Calu3 (cell line): ENCODE results near the gene GFPT2. TPM values are rescaled to one million over a fixed set of nuclear protein-coding genes. Genes with fewer than 3 reads are reported as not detected.

ENCODE experiments used
- BruUV-seq: library from RNA; stranded (reverse); fragments of 400-500 nt; replicated peaks from 2 replicates; lab custom pipeline; 2021; lab: Mats Ljungman, UMichigan
- CTCF ChIA-PET: fragments of 300-600 bp; sonication (Branson Sonifier 250); formaldehyde crosslinking; loops from one replicate; lab custom pipeline; 2022; ENCODE audit warnings: antibody characterized with exemption; lab: Charles Lee
- DNase-seq: peaks from one replicate; pipeline ENCODE4 v3.0.0; 2022
- H3K27ac Mint-ChIP-seq: one replicate; pipeline ENCODE4 v1.8.0; 2022; ENCODE audit warnings: mixed read lengths; ENCODE audit not compliant: unreplicated experiment
- H3K27me3 Mint-ChIP-seq: one replicate; pipeline ENCODE4 v1.8.0; 2022; ENCODE audit warnings: mixed read lengths; ENCODE audit not compliant: unreplicated experiment
- H3K36me3 Mint-ChIP-seq: one replicate; pipeline ENCODE4 v1.8.0; 2022; ENCODE audit warnings: mild to moderate bottlenecking, moderate library complexity, mixed read lengths; ENCODE audit not compliant: insufficient read depth, unreplicated experiment
- H3K4me1 Mint-ChIP-seq: one replicate; pipeline ENCODE4 v1.8.0; 2022; ENCODE audit warnings: mild to moderate bottlenecking, low read depth, mixed read lengths; ENCODE audit not compliant: unreplicated experiment
- H3K4me3 Mint-ChIP-seq: one replicate; pipeline ENCODE4 v1.8.0; 2022; ENCODE audit warnings: mild to moderate bottlenecking, low read depth, moderate library complexity, mixed read lengths; ENCODE audit not compliant: unreplicated experiment
- H3K9me3 Mint-ChIP-seq: one replicate; pipeline ENCODE4 v1.8.0; 2022; ENCODE audit warnings: low read depth, mixed read lengths; ENCODE audit not compliant: unreplicated experiment
- CTCF ChIP-seq: fragments of 200-600 bp; IDR thresholded peaks from one replicate; pipeline ENCODE4 v1.8.0; 2022; ENCODE audit warnings: antibody characterized with exemption; ENCODE audit not compliant: unreplicated experiment
- intact Hi-C: fragments of 100-400 bp; cut with micrococcal nuclease; formaldehyde crosslinking; loops from one replicate; pipeline ENCODE4 v1.10.0; 2022; ENCODE audit not compliant: unreplicated experiment
- total RNA-seq: library from RNA; stranded (reverse); gene quantifications from 2 replicates; pipeline ENCODE4 v1.2.3, GENCODE V29; 2022

Gene GFPT2
- total RNA-seq, 1 experiment from 2014 or later = not detected

- CTCF ChIA-PET = no interaction called here
- H3K36me3 Mint-ChIP-seq = peaks cover 10% of the 10 kb centered on the region
- DNase-seq = no peak
- no peak for TF ChIP-seq CTCF
- H3K27ac Mint-ChIP-seq = no peak overlapping the region
- intact Hi-C loops = no loop called here
- no peak overlapping the region for H3K4me3 Mint-ChIP-seq
- no peaks in the 10 kb centered on the region for H3K9me3 Mint-ChIP-seq
- BruUV-seq = no TSS peak
- no peaks in the 10 kb centered on the region for H3K4me1 Mint-ChIP-seq
- peaks cover 78% of the 10 kb centered on the region for H3K27me3 Mint-ChIP-seq
These were observed 3.7 kb downstream of the GFPT2 start for GRCh38 chr5:180349391-180349790.

DNA sequence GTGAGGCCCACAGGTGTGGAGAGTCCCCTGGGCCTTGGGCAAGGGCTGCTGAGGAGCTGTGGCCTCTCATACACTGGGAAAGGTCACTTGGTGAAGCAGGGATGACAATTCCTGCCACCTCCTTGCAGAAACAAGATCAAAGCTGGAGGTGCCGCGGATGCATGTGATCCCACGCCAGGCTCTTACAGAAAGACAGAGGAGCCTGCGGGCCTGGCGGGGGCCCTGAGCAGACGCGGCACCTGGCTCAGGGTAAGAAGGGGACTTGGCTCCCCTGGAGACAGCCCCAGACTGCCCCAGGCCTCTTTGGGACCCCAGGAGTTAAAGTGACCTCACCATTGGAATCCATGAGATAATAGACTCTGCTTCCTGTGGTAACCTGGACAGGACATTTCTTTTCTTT, 4.8 kb downstream of the GFPT2 start:
- CTCF ChIA-PET = interaction anchor here (0.7 kb wide), 1 partner anchor 44 kb away, joined by 5 read pairs; no protein-coding TSS in a partner anchor
- BruUV-seq = no TSS peak
- no peaks in the 10 kb centered on the region for H3K4me1 Mint-ChIP-seq
- peaks cover 81% of the 10 kb centered on the region for H3K27me3 Mint-ChIP-seq
- intact Hi-C loops = no loop called here
- no peak for DNase-seq
- no peaks in the 10 kb centered on the region for H3K9me3 Mint-ChIP-seq
- H3K36me3 Mint-ChIP-seq = peaks cover 6% of the 10 kb centered on the region
- H3K27ac Mint-ChIP-seq = no peak overlapping the region
- no peak overlapping the region for H3K4me3 Mint-ChIP-seq
- no peak for TF ChIP-seq CTCF

GRCh38 chr5:180347702-180348101, 5.4 kb downstream of the GFPT2 start:
- Mint-ChIP-seq H3K4me1 (no peaks in the 10 kb centered on the region), H3K36me3 (peaks cover 6% of the 10 kb centered on the region), H3K27ac (no peak overlapping the region), H3K27me3 (peaks cover 87% of the 10 kb centered on the region), H3K9me3 (no peaks in the 10 kb centered on the region), H3K4me3 (no peak overlapping the region)
- no peak for TF ChIP-seq CTCF
- CTCF ChIA-PET = no interaction called here
- BruUV-seq = no TSS peak
- DNase-seq = no peak
- intact Hi-C loops = no loop called here

GRCh38 chr5:180346358-180346757, 6.8 kb downstream of the GFPT2 start:
- Mint-ChIP-seq H3K9me3 (no peaks in the 10 kb centered on the region), H3K27ac (no peak overlapping the region), H3K36me3 (no peaks in the 10 kb centered on the region), H3K4me1 (no peaks in the 10 kb centered on the region), H3K27me3 (peaks cover 77% of the 10 kb centered on the region), H3K4me3 (no peak overlapping the region)
- no peak for TF ChIP-seq CTCF
- intact Hi-C loops = no loop called here
- no TSS peak for BruUV-seq
- no peak for DNase-seq
- CTCF ChIA-PET = interaction anchor here (0.5 to 1.7 kb wide), 2 partner anchors 14 to 489 kb away, joined by 3 to 4 read pairs; no protein-coding TSS in a partner anchor
